GM21367 (cell line): Measurements from ENCODE around the gene MYH7B.

Experiments
- ATAC-seq: cut with Tn5 transposase; IDR thresholded peaks from one replicate; pipeline ENCODE4 v1.9.1; 2021; ENCODE audit not compliant: unreplicated experiment

The MYH7B gene

DNA sequence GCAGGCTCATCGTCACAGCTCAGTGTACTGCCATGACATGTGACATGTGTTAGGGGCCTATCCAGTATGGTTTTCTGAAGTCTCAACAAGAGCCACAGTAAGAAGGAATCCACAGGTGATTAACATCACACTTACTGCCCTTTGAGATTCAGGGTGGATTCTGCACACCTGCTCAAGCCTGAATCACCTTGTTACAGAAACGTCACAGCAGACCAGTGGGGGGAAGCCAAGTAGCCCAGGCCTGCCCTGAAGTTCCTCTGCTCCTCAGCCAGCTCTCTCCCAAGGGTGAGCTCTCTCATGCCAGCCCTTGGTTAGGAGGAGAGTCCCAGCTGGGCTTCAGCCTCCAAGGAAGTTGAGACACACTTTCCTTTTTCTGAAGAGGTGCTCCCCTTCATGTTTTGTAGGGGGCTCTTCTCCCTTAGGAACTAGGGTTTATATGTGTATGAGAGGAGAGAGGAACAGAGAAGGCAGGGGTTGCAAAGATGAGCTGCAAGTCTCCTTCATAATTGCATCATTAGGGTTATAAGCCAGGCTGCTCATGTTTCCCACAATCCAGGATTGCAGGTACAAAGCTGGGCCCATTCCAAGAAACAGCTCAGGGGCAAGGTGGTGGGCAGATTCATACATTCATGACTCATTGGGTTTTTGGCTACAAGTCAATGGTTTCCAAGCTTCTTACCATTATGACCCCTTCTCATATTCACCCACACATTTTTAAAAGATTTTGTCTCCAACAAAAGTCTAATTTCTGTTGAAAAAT is 11.7 kb upstream of the MYH7B start:
- no peak for ATAC-seq

DNA sequence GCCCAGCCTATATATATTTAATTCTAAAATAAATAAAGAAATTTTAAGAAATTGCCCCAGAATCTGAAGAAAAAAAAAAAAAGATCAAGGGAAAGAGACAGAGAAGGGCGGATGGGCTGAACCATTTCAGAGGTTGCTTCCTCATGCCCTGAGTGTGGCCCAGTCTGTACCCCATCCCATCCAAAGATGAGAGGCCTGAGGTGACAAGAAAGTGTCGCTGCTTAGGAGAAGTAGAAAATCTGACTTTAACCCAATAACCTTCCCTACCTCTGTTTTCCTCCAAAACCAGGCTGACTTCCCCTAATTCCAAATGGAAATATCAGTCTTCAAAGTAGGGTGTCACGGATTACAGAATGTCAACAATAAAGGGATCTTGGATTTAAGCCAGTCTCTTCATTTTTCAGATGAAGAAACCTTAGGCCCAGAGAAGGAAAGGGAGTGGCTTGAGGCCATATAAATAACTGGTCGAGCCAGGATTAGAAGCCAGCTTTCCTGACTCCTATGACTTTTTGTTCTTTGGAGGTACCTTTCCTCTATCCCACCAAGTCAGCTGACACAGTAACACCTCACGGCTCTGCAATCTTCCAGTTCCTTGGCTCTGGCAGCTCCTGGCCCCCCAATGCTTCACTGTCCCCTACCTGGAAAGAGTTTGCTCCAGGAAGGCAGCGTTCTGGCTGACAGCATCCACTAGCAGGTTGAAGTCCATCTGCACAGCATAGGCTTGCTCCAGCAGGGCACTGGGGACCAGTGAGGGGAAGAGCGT is 10.2 kb upstream of the MYH7B start:
- no peak for ATAC-seq

DNA sequence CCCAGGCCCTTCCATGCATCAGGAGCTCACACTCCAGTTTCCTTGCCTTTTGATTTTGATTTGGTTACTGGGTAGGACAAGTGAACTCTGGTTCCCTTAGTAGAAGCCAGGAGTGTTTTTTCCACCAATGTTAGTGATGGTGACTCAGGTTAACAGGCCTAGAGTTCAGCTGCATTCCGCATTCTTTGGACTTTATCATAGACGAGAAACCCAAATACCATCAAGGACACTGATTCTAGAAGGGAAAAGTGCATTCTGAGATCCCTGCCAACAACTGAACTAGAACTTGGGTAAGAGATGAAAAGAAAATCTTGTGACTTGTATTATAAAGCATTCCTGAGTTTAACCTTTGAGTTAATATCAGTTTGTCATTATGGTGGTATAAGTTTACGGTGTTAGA is 9.0 kb upstream of the MYH7B start:
- ATAC-seq: no peak

GRCh38 chr20:34947336-34947735 is 8.3 kb upstream of the MYH7B start:
- no peak for ATAC-seq

DNA sequence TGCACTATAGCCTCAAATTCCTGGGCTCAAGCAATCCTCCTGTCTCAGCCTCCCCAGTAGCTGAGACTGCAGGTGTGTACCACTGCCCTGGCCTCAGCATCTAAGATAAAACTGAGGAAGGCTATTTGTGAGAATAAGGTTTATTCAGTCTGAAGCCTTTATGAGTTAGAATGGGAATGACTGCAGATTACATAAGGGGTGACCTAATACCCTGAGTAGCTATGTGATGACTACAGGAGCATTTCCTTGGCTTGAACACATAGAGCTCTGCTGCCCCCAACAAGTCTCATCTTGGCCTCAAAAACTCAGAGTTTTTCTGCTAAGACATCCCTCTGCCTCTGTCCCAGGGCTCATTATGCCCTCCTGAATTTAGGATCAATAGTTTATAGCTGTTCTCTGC is 7.6 kb upstream of the MYH7B start:
- ATAC-seq: no peak

- no peak for ATAC-seq
These were observed 6.5 kb upstream of the MYH7B start for GRCh38 chr20:34949120-34949519.

DNA sequence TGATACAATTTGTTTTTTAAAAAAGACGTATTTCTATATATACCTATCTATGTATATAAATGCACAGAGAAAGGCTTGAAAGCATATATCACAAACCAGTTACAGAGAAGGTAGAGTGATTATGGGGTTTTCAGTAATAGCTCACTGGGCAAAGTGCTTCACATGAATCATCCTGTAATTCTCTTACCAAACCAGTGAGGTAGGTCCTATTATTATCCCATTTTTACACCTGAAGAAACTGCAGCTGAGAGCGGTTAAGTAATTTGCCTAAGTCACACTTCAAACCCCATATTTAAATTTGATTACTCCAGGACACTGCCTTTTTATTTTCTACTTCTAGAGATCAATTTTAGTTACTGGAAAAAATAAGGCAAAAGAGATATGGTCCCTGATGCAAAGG is 4.4 kb upstream of the MYH7B start:
- no peak for ATAC-seq

- no peak for ATAC-seq
These were observed 4.0 kb upstream of the MYH7B start for GRCh38 chr20:34951652-34952051.

- no peak for ATAC-seq
These were observed 3.0 kb upstream of the MYH7B start for GRCh38 chr20:34952671-34953070.

DNA sequence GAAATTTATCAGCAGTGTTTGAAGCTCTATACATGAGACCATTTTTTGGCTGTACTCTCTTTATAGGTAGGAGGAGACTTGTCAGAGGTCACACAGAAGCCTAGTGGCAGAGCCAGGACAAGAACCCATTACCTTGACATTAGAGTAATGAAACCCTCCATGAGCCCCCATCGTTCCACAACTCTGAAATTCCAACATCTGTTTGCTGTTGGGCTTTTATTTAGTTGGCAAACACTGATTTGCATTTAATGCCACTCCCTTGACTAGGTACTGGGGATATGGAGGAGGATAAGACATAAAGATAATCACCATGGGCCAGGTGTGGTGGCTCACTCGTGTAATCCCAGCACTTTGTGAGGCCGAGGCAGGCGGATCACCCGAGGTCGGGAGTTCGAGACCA is 1.7 kb upstream of the MYH7B start:
- no peak for ATAC-seq

- no peak for ATAC-seq
These were observed 801 bp upstream of the MYH7B start for GRCh38 chr20:34954904-34955230.

DNA sequence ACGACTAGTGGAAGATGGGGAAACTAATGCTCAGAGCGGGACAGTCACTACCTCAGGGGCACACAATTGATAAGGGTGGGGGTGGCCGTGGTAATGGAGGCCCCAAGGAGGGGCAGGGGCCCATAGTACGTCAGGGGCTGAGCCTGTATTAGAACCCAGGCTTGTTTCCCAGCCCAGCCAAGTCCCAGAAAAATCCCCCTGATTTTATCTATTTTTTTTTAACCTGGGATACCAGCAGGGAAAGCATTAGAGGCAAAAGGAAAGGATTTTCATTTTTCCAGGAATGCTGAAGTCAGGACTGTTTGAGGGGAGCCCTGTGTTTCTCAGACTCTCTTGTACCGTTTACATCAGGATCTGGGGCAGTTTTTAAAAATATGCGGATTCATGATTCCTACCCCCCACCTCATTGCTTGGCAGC is 382 bp downstream of the MYH7B start:
- ATAC-seq: no peak

GRCh38 chr20:34956751-34957472 is 1.2 kb downstream of the MYH7B start:
- no peak for ATAC-seq

GRCh38 chr20:34964486-34964885 is 8.8 kb downstream of the MYH7B start:
- ATAC-seq: no peak

DNA sequence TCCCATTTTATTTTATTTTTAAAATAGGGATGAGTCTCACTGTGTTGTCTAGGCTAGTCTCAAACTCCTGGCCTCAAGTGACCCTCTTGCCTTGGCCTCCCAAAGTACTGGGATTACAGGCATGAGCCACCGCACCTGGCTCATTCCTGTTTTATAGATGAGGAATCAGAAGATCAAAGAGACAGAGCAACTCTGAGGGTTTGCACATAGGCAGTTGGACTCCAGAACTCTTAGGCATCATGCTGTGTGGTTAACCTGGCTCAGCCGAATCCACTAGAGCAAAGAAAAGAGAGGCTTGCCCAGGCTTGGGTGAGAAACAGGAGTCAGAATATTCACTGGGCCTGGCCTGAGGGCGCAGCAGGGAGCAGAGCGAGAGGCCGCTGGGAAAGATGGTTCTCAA is 9.4 kb downstream of the MYH7B start:
- ATAC-seq: no peak

DNA sequence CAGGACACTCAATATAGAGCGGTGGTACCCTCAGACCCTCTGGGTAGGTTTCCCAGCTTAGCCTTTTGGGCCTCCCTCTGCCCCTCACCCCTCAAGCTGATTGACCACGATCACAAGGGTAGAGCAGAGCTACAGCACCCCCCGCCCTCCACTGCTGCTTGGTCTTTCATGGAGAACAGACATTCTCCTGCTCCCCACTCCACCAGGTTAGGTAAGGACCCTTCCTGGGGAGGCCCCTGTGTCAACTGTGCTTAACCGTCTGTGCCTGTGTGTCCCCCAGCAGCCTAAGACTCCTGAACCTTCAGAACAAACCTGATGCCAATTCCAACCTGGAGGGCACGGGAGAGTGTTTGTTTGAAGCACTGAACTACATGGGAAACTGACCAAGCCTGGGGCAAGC is 11.8 kb downstream of the MYH7B start:
- no peak for ATAC-seq

DNA sequence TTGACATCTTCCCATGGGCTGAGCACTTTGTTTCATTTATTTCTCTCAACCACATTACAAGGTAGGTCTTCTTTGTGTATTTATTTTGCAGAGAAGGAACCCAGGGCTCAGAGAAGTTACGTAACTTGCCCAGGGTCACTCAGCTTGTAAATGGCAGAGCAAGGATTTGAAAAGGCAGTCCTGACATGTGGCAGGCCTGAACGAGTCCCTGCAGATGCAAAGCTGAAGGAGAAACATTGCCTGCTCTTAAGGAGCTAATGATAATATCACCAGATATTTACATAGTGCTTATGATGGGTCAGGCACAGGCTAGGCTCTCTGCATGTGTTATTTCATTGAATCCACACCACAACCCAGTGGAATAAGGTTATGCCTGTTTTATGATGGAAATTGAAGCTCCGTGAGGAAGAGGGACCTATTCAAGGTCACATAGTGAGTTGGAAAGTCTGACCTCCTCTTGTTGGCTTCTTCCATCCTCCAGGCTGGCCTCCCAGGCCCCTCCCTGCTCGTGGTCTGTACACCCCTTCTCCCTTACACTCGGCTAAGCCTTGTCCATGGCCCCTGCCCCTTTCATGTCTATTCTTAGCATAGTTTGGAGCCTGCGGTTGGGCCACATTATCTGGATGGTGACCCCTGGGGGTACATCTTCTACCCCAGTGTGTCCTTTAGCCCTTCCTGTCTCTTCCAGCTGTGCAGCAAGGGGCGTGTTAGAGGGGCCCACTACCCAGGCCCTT is 12.5 kb downstream of the MYH7B start:
- no peak for ATAC-seq

DNA sequence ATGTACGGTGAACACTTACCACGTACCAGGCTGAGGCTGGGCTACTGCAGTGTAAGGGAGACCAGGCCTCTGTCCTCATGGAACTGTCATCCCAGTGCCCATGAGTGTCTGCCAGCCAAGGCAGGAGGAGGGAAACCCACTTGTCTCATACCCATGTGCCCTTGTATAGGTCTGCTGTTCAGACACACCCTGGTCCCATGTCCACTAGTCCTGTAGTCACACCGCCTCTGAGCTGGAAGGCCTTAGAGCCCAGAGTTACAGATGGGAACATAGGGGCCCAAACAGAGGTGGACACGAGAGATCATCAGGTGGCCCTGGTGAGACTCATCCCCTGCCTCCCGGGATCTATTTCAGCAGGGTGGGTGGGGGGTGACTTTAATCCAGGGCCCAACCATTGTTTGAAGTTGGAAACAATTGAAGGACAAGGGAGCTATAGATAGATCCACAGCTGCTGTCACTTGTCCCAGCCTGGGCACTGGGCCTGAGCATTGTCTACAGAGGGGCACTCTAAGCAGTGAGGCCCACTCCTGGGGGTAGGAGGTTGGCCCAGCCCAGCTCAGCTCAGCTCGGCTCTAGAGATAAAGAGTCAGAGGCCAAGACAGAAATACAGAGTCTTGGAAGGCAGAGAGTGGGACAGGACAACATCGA is 14.6 kb downstream of the MYH7B start:
- ATAC-seq: no peak

GRCh38 chr20:34970846-34971560 is 15.3 kb downstream of the MYH7B start:
- no peak for ATAC-seq

- ATAC-seq: no peak
These were observed 16.0 kb downstream of the MYH7B start for GRCh38 chr20:34971561-34972235.
